ENCODE measurements around the gene DAPK2. TPM values are rescaled to one million over a fixed set of nuclear protein-coding genes. Genes with fewer than 3 reads are reported as not detected.

The DAPK2 gene
- total and polyA plus RNA-seq, 2 donors (not counting 1 experiment from before 2014, with no cell fraction given), result 8.3 to 31.9 TPM

GRCh38 chr15:64017591-64018163, 28.6 kb downstream of the DAPK2 start:
- no peak overlapping the region for H3K4me2 ChIP-seq (replicated peaks; ENCODE audit: low read depth, low read length, poor library complexity, severe bottlenecking)
- H3K27me3 Mint-ChIP-seq, result no peaks in the 10 kb centered on the region
- no peak overlapping the region for H3K9ac ChIP-seq (ENCODE audit: low read length)
- ATAC-seq (ENCODE audit: low read depth), result no peak
- intact Hi-C loops (cut with micrococcal nuclease), result no loop called here
- H3K4me1 Mint-ChIP-seq, result peaks cover 6% of the 10 kb centered on the region
- no peaks in the 10 kb centered on the region for H3K9me3 Mint-ChIP-seq (ENCODE audit: insufficient read depth)
- no peak overlapping the region for H3K27ac ChIP-seq (ENCODE audit: low read length in 2 of 2)
- H3K79me2 ChIP-seq (ENCODE audit: control insufficient read depth, insufficient read depth, low read length), result no peaks in the 10 kb centered on the region
- H3K27me3 ChIP-seq (replicated peaks in 1 of 4; ENCODE audit: control extremely low read depth in 1 of 4, control insufficient read depth in 3 of 4, insufficient read depth in 4 of 4, low read length in 3 of 4), result no peaks in the 10 kb centered on the region
- no peak overlapping the region for H3K4me3 Mint-ChIP-seq
- H3K4me1 ChIP-seq (ENCODE audit: control insufficient read depth in 2 of 2, insufficient read depth in 2 of 2, low read length in 2 of 2), result no peaks in the 10 kb centered on the region
- H2AFZ ChIP-seq (ENCODE audit: insufficient read depth, low read depth, low read length, poor library complexity, severe bottlenecking), result no peak overlapping the region
- H3K27ac Mint-ChIP-seq, result no peak overlapping the region
- peaks cover 0 to 9% (median 4%) of the 10 kb centered on the region in 3 donors for H3K9me3 ChIP-seq (ENCODE audit: control extremely low read depth in 1 of 3, control insufficient read depth in 2 of 3, insufficient read depth in 1 of 3, low read length in 2 of 3)
- CTCF ChIA-PET, result no interaction called here
- TF ChIP-seq CTCF (IDR thresholded peaks at IDR 0.05), result no peak
- no peak for TF ChIP-seq EZH2 (IDR thresholded peaks at IDR 0.05; ENCODE audit: borderline replicate concordance, insufficient read depth, low read depth, low read length, poor library complexity, severe bottlenecking)
- no peak overlapping the region for H3K4me3 ChIP-seq (ENCODE audit: control extremely low read depth in 1 of 5, extremely low read depth in 1 of 5, insufficient read depth in 1 of 5, low read depth in 2 of 5, low read length in 4 of 5)
- H4K20me1 ChIP-seq (ENCODE audit: control insufficient read depth, insufficient read depth, low read length, poor library complexity, severe bottlenecking), result no peaks in the 10 kb centered on the region
- no peaks in the 10 kb centered on the region for H3K36me3 ChIP-seq (replicated peaks in 1 of 2; ENCODE audit: control extremely low read depth in 1 of 2, control insufficient read depth in 1 of 2, extremely low read depth in 1 of 2, insufficient read depth in 2 of 2, low read length in 1 of 2)
- no peak for DNase-seq
- POLR2A ChIA-PET, result no interaction called here
- WGBS (ENCODE audit: insufficient coverage), result 90% methylated on average over 2 of the region's 3 CpGs

GRCh38 chr15:64017082-64017588, 29.1 kb downstream of the DAPK2 start:
- Mint-ChIP-seq H3K27ac (peak overlapping the region; percentile 26), H3K4me3 (no peak overlapping the region), H3K4me1 (peaks cover 6% of the 10 kb centered on the region), H3K9me3 (ENCODE audit: insufficient read depth) (no peaks in the 10 kb centered on the region), H3K27me3 (no peaks in the 10 kb centered on the region)
- H3K9me3 ChIP-seq (ENCODE audit: control extremely low read depth in 1 of 3, control insufficient read depth in 2 of 3, insufficient read depth in 1 of 3, low read length in 2 of 3), result peaks cover 0 to 9% (median 4%) of the 10 kb centered on the region in 3 donors
- no peaks in the 10 kb centered on the region for H3K27me3 ChIP-seq (replicated peaks in 1 of 4; ENCODE audit: control extremely low read depth in 1 of 4, control insufficient read depth in 3 of 4, insufficient read depth in 4 of 4, low read length in 3 of 4)
- no peak overlapping the region for H3K9ac ChIP-seq (ENCODE audit: low read length)
- no peaks in the 10 kb centered on the region for H3K79me2 ChIP-seq (ENCODE audit: control insufficient read depth, insufficient read depth, low read length)
- H4K20me1 ChIP-seq (ENCODE audit: control insufficient read depth, insufficient read depth, low read length, poor library complexity, severe bottlenecking), result no peaks in the 10 kb centered on the region
- no peak overlapping the region for H3K27ac ChIP-seq (ENCODE audit: low read length in 2 of 2)
- DNase-seq (no peak), ATAC-seq (ENCODE audit: low read depth) (no peak)
- H2AFZ ChIP-seq (ENCODE audit: insufficient read depth, low read depth, low read length, poor library complexity, severe bottlenecking), result no peak overlapping the region
- intact Hi-C loops (cut with micrococcal nuclease), result no loop called here
- WGBS (ENCODE audit: insufficient coverage), result 96% methylated on average over 5 of the region's 5 CpGs
- no peak overlapping the region for H3K4me3 ChIP-seq (ENCODE audit: control extremely low read depth in 1 of 5, extremely low read depth in 1 of 5, insufficient read depth in 1 of 5, low read depth in 2 of 5, low read length in 4 of 5)
- CTCF ChIA-PET, result no interaction called here
- TF ChIP-seq EZH2 (IDR thresholded peaks at IDR 0.05; ENCODE audit: borderline replicate concordance, insufficient read depth, low read depth, low read length, poor library complexity, severe bottlenecking), result no peak
- no peak for TF ChIP-seq CTCF (IDR thresholded peaks at IDR 0.05)
- POLR2A ChIA-PET, result no interaction called here
- no peaks in the 10 kb centered on the region for H3K36me3 ChIP-seq (replicated peaks in 1 of 2; ENCODE audit: control extremely low read depth in 1 of 2, control insufficient read depth in 1 of 2, extremely low read depth in 1 of 2, insufficient read depth in 2 of 2, low read length in 1 of 2)
- H3K4me2 ChIP-seq (replicated peaks; ENCODE audit: low read depth, low read length, poor library complexity, severe bottlenecking), result no peak overlapping the region
- no peaks in the 10 kb centered on the region for H3K4me1 ChIP-seq (ENCODE audit: control insufficient read depth in 2 of 2, insufficient read depth in 2 of 2, low read length in 2 of 2)

All from B cell (primary cell).